Stimulated activated CD4-positive, alpha-beta T cell treated with anti-CD3 and anti-CD28 coated beads, TNF-alpha, amount 100 ng/mL, for 4 hours (primary cell): Measurements from ENCODE around the gene POLR3A.
"Not testable (repeated sequence)": the region's sequence is repeated elsewhere in the genome, so short reads cannot be mapped to it uniquely, and the experiment has no call there.

Experiments used
- DNase-seq, 3 experiments: peaks; one replicate each; pipeline ENCODE4 v3.0.0-alpha.2; 2020; ENCODE audit warnings: low read depth in 3 of 3

The POLR3A gene

GRCh38 chr10:78029269-78030226 is at the start of gene POLR3A:
TSS of gene POLR3A (minus strand) at chr10:78029515. CDS start at chr10:78029407, 108 bp downstream.
- DNase-seq = peak; percentile 72 to 85 (median 81)

DNA sequence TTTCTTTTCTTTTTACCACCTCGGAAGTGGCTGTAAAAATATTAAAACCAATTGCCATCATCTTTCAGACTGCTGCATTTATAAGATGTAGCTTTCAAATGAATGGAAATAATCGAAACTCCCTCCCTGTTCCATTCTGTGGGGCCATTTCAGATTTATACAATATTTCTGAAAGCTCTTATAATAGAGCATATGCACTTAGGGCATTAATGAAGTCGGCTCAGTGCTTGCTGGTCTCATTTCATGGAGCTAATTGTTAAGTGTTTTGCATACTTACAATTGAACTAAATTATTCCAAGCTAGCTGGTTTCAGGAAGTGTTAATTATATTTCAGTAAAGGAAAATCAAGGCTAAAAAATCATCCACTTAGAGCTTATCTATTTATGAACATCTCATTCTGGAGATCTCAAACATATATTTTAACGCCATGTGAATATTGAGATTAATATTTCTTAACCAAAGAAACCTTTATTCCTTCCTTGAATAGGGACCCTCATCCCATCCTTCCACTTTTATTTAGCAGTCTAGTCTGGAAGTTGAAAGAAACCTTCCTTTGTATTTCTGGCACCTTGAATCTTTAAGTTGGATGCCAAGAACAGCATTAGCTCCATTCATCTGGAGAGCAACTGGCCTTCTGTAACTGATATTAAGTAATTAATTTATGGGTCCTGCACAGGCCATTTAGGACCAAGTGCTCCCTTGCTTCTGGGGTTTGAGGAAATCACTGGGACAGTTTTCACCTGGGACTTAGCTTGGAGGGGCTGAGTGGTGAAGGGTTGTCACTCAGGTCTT is 49.4 kb upstream of the POLR3A start:
- DNase-seq = no peak

GRCh38 chr10:78075806-78076205 is 46.5 kb upstream of the POLR3A start:
- not testable (repeated sequence) for DNase-seq

- DNase-seq = no peak
These were observed 43.2 kb upstream of the POLR3A start for GRCh38 chr10:78072504-78072903.

GRCh38 chr10:78071857-78072179 is 42.5 kb upstream of the POLR3A start:
- no peak for DNase-seq

GRCh38 chr10:78071140-78071856 is 42.0 kb upstream of the POLR3A start:
- no peak for DNase-seq

GRCh38 chr10:78070726-78071125 is 41.4 kb upstream of the POLR3A start:
- DNase-seq = no peak

GRCh38 chr10:78070064-78070463 is 40.7 kb upstream of the POLR3A start:
- not testable (repeated sequence) for DNase-seq

- no peak for DNase-seq
These were observed 39.8 kb upstream of the POLR3A start for GRCh38 chr10:78069151-78069550.

DNA sequence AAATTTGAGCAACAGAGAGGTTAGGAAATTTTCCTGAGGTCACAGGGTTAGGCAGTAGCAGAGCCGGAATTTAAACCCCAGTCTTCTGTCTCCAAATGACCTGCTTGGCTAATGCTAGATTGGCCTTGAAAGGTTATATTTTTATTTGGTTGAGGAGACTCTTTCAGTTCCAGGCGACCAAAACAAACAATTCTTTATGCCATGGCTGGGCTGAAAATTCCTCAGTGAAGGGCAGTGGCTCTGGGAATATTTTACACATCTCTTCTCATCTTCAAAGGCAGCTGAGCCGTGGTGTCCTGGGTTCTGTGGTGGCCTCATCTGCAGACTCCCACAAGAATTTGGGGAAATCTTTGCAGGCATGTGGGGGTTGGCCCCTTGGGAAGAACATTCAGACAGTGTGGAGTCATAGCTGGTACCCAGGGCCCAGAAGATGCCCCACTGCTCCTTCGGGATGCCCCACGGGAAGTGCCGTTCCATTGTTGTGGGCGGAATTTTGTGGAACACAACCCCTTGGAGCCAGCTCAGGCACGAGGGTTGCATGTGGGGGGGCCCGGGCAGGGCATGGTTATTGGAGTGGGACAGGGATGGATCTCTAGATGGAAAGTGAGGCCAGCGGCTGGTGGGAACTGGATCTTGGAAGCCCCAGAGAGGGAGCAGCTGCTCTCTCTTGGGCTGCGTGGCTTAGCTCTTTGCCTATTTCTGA is 37.6 kb upstream of the POLR3A start:
- no peak for DNase-seq

GRCh38 chr10:78066012-78066411 is 36.7 kb upstream of the POLR3A start:
- no peak for DNase-seq

DNA sequence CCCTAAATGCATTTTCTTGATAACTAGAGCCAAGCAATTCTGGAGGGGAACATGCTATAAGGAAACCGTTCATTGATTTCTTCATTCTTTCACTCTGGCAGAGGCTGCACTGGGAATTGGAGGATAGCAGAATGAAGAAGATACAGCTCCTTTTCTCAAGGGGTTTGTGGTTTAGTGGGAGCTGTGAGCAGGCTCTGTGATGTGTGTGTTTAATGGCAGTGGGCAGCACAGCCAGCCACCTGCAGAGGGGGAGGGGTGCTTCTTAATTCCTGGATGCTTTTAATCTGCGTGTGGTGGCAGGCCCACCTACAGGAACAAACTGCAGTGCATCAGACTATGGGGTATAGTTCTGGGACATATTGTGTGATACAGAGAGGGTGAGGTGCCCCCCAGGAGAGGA is 36.3 kb upstream of the POLR3A start:
- no peak for DNase-seq

- not testable (repeated sequence) for DNase-seq
These were observed 35.6 kb upstream of the POLR3A start for GRCh38 chr10:78064919-78065318.

- no peak for DNase-seq
These were observed 33.9 kb upstream of the POLR3A start for GRCh38 chr10:78063236-78063635.

DNA sequence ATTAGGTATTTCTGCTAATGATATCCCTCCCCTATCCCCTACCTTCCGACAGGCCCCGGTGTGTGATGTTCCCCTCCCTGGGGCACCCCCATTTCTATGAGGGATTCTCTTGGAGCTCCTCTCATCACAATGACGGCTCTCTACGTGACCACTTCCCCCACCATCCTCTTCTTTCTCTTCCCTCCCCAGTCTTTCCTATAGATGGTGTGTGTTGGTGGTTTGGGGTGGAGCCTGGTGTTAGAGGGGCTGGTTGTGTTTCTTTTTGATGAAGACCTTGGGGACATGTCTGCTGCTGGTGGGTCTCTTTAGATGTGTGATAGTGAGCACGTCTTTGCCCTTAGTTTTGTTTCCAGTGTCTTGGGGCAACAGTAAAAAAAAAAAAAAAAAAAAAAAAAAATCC is 33.0 kb upstream of the POLR3A start:
- no peak for DNase-seq

- DNase-seq = no peak
These were observed 30.8 kb upstream of the POLR3A start for GRCh38 chr10:78059906-78060702.

- DNase-seq = no peak
These were observed 29.2 kb upstream of the POLR3A start for GRCh38 chr10:78058562-78058961.

- no peak for DNase-seq
These were observed 24.0 kb upstream of the POLR3A start for GRCh38 chr10:78053211-78053868.

- no peak for DNase-seq
These were observed 20.5 kb upstream of the POLR3A start for GRCh38 chr10:78049851-78050250.

DNA sequence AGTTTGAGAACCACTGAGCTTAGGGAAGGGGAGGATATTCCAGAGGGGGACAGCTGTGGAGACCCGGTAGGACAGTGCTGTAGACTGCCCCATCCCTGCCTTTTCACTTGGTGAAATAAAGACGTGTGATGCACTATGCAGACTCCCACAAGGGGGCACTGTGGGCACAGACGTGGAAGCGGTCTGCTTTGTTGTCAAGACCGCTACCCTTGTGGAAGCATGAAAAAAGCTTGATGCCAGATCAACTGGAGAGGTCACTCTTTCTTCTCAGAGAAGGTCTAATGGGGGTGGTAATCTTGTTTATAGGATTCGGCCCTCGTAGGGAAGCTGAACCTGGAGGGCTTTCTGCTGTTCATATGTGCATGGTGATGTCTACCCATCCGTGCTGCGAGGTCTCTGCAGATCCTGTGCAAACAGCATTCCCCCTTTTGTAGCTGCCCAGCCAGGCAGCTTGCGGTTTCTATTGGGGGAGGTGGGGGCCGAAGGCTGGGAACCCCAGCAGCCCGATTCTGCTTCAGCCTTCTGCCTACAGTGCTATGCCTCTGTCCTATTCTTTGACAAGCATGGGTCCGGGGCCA is 18.1 kb upstream of the POLR3A start:
- DNase-seq = peak; percentile 65 to 74 (median 65)
